ENCODE data around the gene ADPRHL1.

Gene ADPRHL1

DNA sequence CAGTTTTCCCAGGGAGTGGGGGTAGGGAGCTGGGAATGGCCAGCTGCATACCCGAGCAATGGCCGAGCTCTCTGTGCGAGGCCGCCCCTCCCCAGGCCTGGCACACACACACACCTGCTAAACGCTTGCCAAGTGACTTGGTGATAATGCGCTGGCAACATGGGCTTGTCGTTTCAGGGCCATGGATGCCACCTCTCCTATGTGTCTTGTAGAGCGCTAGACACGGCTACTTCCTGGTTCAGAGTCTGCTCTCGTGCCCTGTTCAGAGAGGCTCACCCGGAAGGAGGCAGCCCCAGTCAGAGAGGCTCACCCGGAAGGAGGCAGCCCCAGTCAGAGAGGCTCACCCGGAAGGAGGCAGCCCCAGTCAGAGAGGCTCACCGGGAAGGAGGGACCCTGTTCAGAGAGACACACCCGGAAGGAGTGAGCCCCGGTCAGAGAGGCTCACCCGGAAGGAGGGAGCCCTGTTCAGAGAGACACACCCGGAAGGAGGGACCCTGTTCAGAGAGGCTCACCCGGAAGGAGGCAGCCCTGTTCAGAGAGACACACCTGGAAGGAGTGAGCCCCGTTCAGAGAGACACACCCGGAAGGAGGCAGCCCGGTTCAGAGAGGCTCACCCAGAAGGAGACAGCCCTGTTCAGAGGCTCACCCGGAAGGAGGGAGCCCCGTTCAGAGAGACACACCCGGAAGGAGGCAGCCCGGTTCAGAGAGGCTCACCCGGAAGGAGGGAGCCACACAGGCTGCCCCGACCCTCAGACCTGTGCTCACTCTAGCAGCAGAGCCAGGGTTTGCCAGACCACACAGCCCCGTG is 4.2 kb downstream of the ADPRHL1 start:
- no peak for DNase-seq (ENCODE audit: low read depth)
- TF ChIP-seq, protein P1, sequence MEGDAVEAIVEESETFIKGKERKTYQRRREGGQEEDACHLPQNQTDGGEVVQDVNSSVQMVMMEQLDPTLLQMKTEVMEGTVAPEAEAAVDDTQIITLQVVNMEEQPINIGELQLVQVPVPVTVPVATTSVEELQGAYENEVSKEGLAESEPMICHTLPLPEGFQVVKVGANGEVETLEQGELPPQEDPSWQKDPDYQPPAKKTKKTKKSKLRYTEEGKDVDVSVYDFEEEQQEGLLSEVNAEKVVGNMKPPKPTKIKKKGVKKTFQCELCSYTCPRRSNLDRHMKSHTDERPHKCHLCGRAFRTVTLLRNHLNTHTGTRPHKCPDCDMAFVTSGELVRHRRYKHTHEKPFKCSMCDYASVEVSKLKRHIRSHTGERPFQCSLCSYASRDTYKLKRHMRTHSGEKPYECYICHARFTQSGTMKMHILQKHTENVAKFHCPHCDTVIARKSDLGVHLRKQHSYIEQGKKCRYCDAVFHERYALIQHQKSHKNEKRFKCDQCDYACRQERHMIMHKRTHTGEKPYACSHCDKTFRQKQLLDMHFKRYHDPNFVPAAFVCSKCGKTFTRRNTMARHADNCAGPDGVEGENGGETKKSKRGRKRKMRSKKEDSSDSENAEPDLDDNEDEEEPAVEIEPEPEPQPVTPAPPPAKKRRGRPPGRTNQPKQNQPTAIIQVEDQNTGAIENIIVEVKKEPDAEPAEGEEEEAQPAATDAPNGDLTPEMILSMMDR (conservative IDR thresholded peaks at IDR 0.05; ENCODE audit: low read depth, low read length): no peak
- H3K4me3 ChIP-seq (ENCODE audit: low read length): peak overlapping the region; percentile 34

DNA sequence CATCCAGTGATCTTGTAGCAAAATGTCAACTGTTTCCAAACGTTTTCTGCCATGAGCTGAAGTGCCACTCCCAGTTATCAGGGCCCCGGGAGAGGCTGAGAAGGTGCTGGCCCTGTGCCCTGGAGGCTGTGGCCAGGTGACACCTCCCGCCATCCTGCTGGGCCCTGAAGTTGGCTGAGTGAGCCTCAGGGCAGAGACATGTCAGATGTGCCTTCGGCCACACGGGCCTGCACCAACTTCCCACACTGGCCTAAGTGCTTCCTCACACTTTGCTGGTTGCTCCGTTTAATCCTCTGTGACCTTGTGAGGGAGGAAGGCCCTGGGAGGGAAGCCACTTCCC is 4.8 kb downstream of the ADPRHL1 start:
- H3K4me3 ChIP-seq (ENCODE audit: low read length): no peak overlapping the region
- TF ChIP-seq, protein P1 (conservative IDR thresholded peaks at IDR 0.05; ENCODE audit: low read depth, low read length): no peak
- DNase-seq (ENCODE audit: low read depth): no peak

DNA sequence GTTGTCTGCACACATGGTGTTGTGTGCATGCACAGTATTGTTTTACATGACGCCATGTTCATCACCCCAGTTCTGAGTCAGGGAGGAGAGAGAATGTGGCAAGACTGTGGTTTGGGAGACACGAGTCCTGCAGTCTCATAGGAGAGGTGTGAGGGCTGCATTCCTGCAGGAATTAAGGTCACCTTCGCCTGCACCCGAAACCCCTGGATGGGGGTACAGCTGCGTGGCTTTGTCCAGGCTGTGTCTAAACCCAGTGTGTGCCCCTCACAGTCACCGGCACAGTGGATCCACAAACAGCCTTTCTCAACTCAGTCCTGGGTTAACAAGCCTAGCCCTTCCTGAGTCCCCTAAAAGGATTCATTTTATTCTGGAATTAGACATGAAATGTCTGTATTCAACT is 5.7 kb downstream of the ADPRHL1 start:
- DNase-seq (ENCODE audit: low read depth): no peak
- no peak overlapping the region for H3K4me3 ChIP-seq (ENCODE audit: low read length)
- TF ChIP-seq, protein P1 (conservative IDR thresholded peaks at IDR 0.05; ENCODE audit: low read depth, low read length): no peak

DNA sequence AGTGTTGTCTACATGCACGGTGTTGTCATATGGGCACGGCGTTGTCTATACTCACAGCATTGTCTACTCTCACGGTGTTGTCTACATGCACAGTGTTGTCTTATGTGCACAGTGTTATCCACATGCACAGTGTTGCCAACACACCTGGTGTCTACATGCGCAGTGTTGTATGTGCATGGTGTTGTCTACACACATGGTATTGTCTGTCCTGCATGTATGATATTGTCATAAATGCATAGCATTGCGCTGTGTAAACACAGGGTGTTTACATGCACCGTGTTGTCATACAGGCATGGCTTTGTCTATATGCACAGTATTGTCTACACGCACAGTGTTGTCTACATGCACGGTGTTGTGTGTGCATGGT is 6.8 kb downstream of the ADPRHL1 start:
- H3K4me3 ChIP-seq (ENCODE audit: low read length): no peak overlapping the region
- TF ChIP-seq, protein P1 (conservative IDR thresholded peaks at IDR 0.05; ENCODE audit: low read depth, low read length): no peak
- no peak for DNase-seq (ENCODE audit: low read depth)

DNA sequence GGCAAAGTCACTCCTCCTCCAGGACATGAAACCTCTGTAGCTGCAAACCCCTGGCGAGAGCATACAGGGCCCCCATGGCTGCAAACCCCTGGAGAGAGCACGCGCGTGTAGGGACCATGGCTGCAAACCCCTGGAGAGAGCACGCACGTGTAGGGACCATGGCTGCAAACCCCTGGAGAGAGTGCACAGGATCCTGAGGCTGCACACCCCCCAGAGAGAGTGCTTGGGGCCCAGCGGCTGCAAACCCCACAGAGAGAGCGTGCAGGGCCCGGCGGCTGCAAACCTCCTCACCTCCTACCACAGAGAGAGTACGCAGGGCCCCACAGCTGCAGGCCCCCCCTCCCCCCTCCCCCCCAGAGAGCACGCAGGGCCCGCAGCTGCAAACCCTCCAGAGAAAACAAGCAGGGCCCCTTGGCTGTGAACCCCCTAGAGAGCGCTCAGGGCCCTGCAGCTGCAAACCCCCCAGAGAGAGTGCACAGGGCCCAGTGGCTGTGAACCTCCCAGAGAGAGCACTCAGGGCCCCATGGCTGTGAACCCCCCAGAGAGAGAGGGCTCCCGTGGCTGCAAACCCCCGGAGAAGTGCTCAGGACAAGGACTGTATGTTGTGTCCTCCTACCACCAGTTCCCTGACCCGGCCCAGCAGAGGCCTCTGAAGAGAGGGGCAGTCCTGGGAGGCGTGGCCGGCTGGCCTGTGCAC is 7.3 kb downstream of the ADPRHL1 start:
- TF ChIP-seq, protein P1 (conservative IDR thresholded peaks at IDR 0.05; ENCODE audit: low read depth, low read length): no peak
- no peak overlapping the region for H3K4me3 ChIP-seq (ENCODE audit: low read length)
- DNase-seq (ENCODE audit: low read depth): no peak

DNA sequence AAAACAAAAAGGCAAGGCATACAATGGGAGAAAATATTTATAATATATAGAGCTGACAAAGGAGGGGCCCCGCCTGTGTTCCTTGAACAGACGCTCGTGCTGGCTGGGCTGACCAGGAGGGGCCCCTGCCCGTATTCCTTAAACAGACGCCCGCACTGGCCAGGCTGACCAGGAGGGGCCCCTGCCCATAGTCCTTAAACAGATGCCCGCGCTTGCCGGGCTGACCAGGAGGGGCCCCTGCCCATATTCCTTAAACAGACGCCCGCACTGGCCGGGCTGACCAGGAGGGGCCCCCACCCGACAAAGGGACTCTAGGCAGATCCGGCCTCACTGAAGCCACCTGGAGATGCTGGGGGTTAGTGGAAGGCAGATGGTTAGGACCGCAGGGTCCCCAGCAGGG is 9.3 kb downstream of the ADPRHL1 start:
- no peak overlapping the region for H3K4me3 ChIP-seq (ENCODE audit: low read length)
- TF ChIP-seq, protein P1 (conservative IDR thresholded peaks at IDR 0.05; ENCODE audit: low read depth, low read length): no peak
- DNase-seq (ENCODE audit: low read depth): no peak

DNA sequence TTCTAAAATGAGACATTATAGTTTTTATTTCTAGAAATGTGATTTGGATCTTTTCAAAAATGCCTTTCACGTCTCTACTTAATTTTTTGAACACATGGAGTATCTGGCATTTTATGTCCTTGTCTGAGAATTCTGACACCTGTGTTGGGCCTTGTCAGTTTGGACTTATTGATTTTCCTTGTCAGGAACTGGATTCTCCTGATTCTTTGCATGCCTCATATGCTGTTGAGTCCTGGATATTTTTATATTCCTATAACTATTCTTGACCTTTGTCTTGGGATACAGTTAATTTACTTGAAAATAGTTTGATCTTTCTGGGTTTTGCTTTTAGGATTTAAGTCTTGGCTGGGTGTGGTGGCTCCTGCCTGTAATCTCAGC is 10.3 kb downstream of the ADPRHL1 start:
- no peak overlapping the region for H3K4me3 ChIP-seq (ENCODE audit: low read length)
- TF ChIP-seq, protein P1 (conservative IDR thresholded peaks at IDR 0.05; ENCODE audit: low read depth, low read length): no peak
- no peak for DNase-seq (ENCODE audit: low read depth)
